Calu3 (cell line): ENCODE results near the gene TIAL1. TPM values are rescaled to one million over a fixed set of nuclear protein-coding genes. Genes with fewer than 3 reads are reported as not detected.

Experiments
- BruUV-seq: library from RNA; stranded (reverse); fragments of 400-500 nt; replicated peaks from 2 replicates; lab custom pipeline; 2021; lab: Mats Ljungman, UMichigan
- CTCF ChIA-PET: fragments of 300-600 bp; sonication (Branson Sonifier 250); formaldehyde crosslinking; loops from one replicate; lab custom pipeline; 2022; ENCODE audit warnings: antibody characterized with exemption; lab: Charles Lee
- DNase-seq: peaks from one replicate; pipeline ENCODE4 v3.0.0; 2022
- H3K27ac Mint-ChIP-seq: one replicate; pipeline ENCODE4 v1.8.0; 2022; ENCODE audit warnings: mixed read lengths; ENCODE audit not compliant: unreplicated experiment
- H3K27me3 Mint-ChIP-seq: one replicate; pipeline ENCODE4 v1.8.0; 2022; ENCODE audit warnings: mixed read lengths; ENCODE audit not compliant: unreplicated experiment
- H3K36me3 Mint-ChIP-seq: one replicate; pipeline ENCODE4 v1.8.0; 2022; ENCODE audit warnings: mild to moderate bottlenecking, moderate library complexity, mixed read lengths; ENCODE audit not compliant: insufficient read depth, unreplicated experiment
- H3K4me1 Mint-ChIP-seq: one replicate; pipeline ENCODE4 v1.8.0; 2022; ENCODE audit warnings: mild to moderate bottlenecking, low read depth, mixed read lengths; ENCODE audit not compliant: unreplicated experiment
- H3K4me3 Mint-ChIP-seq: one replicate; pipeline ENCODE4 v1.8.0; 2022; ENCODE audit warnings: mild to moderate bottlenecking, low read depth, moderate library complexity, mixed read lengths; ENCODE audit not compliant: unreplicated experiment
- H3K9me3 Mint-ChIP-seq: one replicate; pipeline ENCODE4 v1.8.0; 2022; ENCODE audit warnings: low read depth, mixed read lengths; ENCODE audit not compliant: unreplicated experiment
- CTCF ChIP-seq: fragments of 200-600 bp; IDR thresholded peaks from one replicate; pipeline ENCODE4 v1.8.0; 2022; ENCODE audit warnings: antibody characterized with exemption; ENCODE audit not compliant: unreplicated experiment
- intact Hi-C: fragments of 100-400 bp; cut with micrococcal nuclease; formaldehyde crosslinking; loops from one replicate; pipeline ENCODE4 v1.10.0; 2022; ENCODE audit not compliant: unreplicated experiment
- total RNA-seq: library from RNA; stranded (reverse); gene quantifications from 2 replicates; pipeline ENCODE4 v1.2.3, GENCODE V29; 2022

The TIAL1 gene
- total RNA-seq, 1 experiment from 2014 or later = 82.6 TPM

- DNase-seq = no peak
These were observed 58.0 kb downstream of the TIAL1 start for GRCh38 chr10:119538632-119539358.

DNA sequence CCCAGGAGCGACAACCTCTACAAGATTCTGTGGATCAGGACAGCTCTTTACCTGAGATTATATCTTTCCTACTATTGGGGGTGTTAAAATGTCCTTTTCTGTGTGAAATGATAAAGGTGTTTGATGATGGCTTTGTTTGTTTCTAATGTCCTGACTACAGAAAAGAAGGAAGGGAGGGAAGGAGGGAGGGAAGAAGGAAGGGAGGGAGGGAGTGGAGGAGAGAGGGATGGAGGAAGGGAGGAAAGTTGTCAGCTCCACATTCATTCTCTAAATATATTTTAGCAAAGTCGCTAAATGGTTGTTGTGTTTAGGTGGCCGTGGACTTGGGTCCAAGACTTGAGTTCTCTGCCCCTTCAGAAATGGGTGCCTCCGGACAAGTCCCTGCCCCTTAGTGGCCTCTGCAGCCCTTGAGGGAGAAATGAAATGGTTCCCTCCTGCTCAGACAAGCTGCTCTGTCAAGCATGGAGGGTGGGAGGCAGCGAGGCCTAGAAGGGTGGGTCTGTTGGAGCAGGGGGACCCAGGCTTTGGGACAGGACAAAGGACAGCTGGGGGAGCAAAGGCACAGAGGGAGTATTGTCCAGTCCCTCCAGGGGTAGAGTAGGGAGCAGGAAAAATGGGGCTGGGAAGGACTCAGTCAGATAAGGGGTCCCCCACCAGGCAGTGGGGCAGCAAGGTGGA lies 58.7 kb downstream of the TIAL1 start:
- no peak overlapping the region for H3K27ac Mint-ChIP-seq
- DNase-seq = no peak
- TF ChIP-seq CTCF = no peak
- H3K9me3 Mint-ChIP-seq = no peaks in the 10 kb centered on the region
- peaks cover 17% of the 10 kb centered on the region for H3K4me1 Mint-ChIP-seq
- H3K27me3 Mint-ChIP-seq = no peaks in the 10 kb centered on the region
- H3K4me3 Mint-ChIP-seq = no peak overlapping the region
- H3K36me3 Mint-ChIP-seq = peaks cover 2% of the 10 kb centered on the region
- BruUV-seq = no TSS peak
- intact Hi-C loops = no loop called here
- CTCF ChIA-PET = no interaction called here

More at GRCh38 chr10:119538632-119539358, 58.0 kb downstream of the TIAL1 start:
- H3K27ac Mint-ChIP-seq = peak overlapping the region; percentile 36
- H3K36me3 Mint-ChIP-seq = peaks cover 9% of the 10 kb centered on the region
- H3K4me1 Mint-ChIP-seq = peaks cover 24% of the 10 kb centered on the region
- H3K4me3 Mint-ChIP-seq = no peak overlapping the region
- intact Hi-C loops = no loop called here
- BruUV-seq = no TSS peak
- no peaks in the 10 kb centered on the region for H3K27me3 Mint-ChIP-seq
- CTCF ChIA-PET = interaction anchor here (0.6 kb wide), 1 partner anchor 81 kb away, joined by 3 read pairs; no protein-coding TSS in a partner anchor
- H3K9me3 Mint-ChIP-seq = no peaks in the 10 kb centered on the region
- TF ChIP-seq CTCF = no peak

DNA sequence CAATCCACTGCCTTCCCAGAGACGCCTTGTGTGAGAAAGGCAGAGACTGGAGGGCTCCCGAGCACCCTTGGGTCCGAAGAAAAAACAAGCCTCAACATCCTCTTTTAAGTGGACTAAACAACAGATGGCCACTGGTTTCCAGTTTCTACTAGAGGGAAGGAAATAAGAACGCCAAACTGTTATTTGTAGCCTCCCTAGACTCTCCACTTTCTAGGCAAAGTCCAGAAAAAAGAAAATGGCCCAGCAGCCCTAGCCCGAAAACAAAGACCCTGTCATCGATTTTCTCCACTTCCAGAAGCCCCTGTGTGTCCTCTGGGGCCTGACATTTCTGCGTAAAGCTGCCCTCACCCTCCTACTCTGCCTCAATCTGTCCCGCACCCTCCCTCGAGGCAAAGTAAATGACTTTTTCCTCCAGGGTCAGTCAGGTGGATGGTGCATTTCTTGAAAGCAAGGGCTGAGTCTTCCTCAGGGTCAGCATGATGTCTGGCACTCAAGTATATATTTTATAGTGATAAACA lies 60.2 kb downstream of the TIAL1 start:
- Mint-ChIP-seq H3K36me3 (no peaks in the 10 kb centered on the region), H3K9me3 (no peaks in the 10 kb centered on the region), H3K27ac (no peak overlapping the region), H3K4me1 (peaks cover 17% of the 10 kb centered on the region), H3K27me3 (no peaks in the 10 kb centered on the region), H3K4me3 (no peak overlapping the region)
- no peak for DNase-seq
- intact Hi-C loops = no loop called here
- CTCF ChIA-PET = no interaction called here
- no TSS peak for BruUV-seq
- TF ChIP-seq CTCF = no peak

- no peak overlapping the region for H3K4me3 Mint-ChIP-seq
- H3K4me1 Mint-ChIP-seq = peaks cover 17% of the 10 kb centered on the region
- DNase-seq = no peak
- CTCF ChIA-PET = no interaction called here
- H3K36me3 Mint-ChIP-seq = no peaks in the 10 kb centered on the region
- intact Hi-C loops = no loop called here
- no TSS peak for BruUV-seq
- no peaks in the 10 kb centered on the region for H3K9me3 Mint-ChIP-seq
- no peaks in the 10 kb centered on the region for H3K27me3 Mint-ChIP-seq
- no peak overlapping the region for H3K27ac Mint-ChIP-seq
- TF ChIP-seq CTCF = no peak
These were observed 60.8 kb downstream of the TIAL1 start for GRCh38 chr10:119535837-119536507.
